Measurements from ENCODE around the gene OR2T6.

OR2T6 gene

DNA sequence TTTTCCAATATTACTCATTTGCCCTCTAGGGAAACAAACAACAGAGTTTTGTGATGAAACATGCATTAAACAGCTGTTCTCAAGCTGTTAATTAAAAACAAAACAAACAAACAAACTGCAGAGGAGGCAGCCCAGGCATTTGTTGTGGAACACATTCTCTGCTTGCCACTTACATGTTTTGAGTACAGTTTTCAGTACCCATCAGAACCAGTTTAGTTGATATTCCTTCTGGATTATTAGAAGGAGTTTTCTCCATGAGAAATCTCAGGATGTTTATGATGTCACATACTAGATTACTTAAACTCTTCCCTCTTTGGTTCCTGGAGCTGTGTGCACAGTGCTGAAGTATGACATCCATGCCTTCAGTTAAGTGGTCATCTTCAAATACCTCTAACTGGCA, at the start of gene OR2T6:
Gene OR2T6 (plus strand): TSS at position 301 of the 400 bp plus-strand sequence. CDS start 11,863 bp downstream, outside the sequence.
- TF ChIP-seq, protein P1, sequence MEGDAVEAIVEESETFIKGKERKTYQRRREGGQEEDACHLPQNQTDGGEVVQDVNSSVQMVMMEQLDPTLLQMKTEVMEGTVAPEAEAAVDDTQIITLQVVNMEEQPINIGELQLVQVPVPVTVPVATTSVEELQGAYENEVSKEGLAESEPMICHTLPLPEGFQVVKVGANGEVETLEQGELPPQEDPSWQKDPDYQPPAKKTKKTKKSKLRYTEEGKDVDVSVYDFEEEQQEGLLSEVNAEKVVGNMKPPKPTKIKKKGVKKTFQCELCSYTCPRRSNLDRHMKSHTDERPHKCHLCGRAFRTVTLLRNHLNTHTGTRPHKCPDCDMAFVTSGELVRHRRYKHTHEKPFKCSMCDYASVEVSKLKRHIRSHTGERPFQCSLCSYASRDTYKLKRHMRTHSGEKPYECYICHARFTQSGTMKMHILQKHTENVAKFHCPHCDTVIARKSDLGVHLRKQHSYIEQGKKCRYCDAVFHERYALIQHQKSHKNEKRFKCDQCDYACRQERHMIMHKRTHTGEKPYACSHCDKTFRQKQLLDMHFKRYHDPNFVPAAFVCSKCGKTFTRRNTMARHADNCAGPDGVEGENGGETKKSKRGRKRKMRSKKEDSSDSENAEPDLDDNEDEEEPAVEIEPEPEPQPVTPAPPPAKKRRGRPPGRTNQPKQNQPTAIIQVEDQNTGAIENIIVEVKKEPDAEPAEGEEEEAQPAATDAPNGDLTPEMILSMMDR (IDR thresholded peaks at IDR 0.05; ENCODE audit: extremely low read depth, insufficient read depth, missing control alignments): no peak
- in situ Hi-C loops (cut with MboI; ENCODE audit: low pct_unique_long_range_greater_than_20kb, low sequenced_read_pairs, unreplicated experiment): no loop called here
- no peak for DNase-seq (ENCODE audit: low spot score)

DNA sequence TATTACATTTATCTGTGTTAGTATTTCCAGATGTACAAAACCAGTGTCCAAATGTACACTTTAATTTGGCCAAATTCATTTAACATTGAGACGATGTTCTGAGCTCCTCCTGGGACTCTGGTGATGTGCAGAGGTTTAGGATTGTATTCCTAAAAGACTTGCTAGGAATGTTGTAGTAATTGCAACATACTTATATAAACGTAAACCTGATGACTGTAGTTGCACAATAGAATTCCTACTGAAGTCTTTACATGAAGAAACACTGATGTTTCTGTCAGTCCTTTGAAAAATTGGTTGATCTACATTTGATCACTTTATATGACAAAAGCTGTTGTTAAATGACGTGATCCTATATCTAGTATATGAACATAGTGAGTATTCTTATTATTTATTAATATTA, 32.1 kb upstream of the OR2T6 start:
- in situ Hi-C loops (cut with MboI; ENCODE audit: low pct_unique_long_range_greater_than_20kb, low sequenced_read_pairs, unreplicated experiment): no loop called here
- TF ChIP-seq, protein P1 (IDR thresholded peaks at IDR 0.05; ENCODE audit: extremely low read depth, insufficient read depth, missing control alignments): no peak
- no peak for DNase-seq (ENCODE audit: low spot score)

- no peak for DNase-seq (ENCODE audit: low spot score)
- in situ Hi-C loops (cut with MboI; ENCODE audit: low pct_unique_long_range_greater_than_20kb, low sequenced_read_pairs, unreplicated experiment): no loop called here
- TF ChIP-seq, protein P1 (IDR thresholded peaks at IDR 0.05; ENCODE audit: extremely low read depth, insufficient read depth, missing control alignments): no peak
Measured at GRCh38 chr1:248348475-248348874, 27.1 kb upstream of the OR2T6 start, which contains the start of gene OR14C36. OR14C36 (plus strand) TSS chr1:248348775; CDS start chr1:248348775, 0 bp downstream.

DNA sequence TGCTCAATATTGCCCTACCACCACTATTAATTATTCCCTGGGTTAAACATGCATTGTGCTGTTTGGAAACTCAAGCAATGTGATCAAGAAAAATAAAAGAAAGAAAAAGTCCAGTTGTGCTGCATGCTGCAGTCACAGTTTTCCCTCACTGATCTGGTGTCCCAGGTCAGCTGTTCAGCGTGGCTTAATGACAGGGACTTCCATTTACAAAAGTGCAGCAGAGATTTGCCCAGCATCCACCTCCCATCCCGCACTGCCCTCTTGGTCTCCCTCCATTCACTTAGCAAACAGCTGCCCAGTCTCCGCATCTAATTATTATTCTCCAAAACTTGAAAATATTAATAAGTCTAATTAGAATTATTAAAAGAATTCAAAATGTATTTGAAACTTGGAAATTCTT, 16.1 kb upstream of the OR2T6 start:
- DNase-seq (ENCODE audit: low spot score): no peak
- TF ChIP-seq, protein P1 (IDR thresholded peaks at IDR 0.05; ENCODE audit: extremely low read depth, insufficient read depth, missing control alignments): no peak
- in situ Hi-C loops (cut with MboI; ENCODE audit: low pct_unique_long_range_greater_than_20kb, low sequenced_read_pairs, unreplicated experiment): no loop called here

DNA sequence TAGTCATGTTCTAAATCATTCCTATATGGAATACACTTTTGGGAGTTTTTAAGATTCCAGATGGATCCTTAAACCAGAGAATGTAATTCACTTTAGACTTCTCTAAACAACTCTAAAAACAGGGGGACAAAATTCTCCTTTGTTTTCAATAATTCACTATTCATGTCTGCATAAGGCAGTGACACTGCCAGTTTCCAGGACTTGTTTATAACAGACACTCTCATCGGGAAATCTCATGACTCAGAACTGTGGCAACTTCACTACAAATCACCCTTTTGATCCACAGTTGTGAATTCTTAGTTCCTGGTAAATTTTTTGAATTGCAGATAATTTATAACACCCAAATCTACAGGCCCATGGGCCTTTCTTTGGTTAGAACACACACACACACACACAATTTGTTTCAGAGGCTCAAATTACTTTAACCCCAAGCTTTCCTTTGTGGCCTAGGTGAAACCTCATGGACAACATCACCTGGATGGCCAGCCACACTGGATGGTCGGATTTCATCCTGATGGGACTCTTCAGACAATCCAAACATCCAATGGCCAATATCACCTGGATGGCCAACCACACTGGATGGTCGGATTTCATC, 14.3 kb upstream of the OR2T6 start, which contains the start of gene OR2T4:
Gene OR2T4 (plus strand): TSS at position 545 of the 595 bp plus-strand sequence. CDS start 0 bp downstream, at position 545.
- TF ChIP-seq, protein P1 (IDR thresholded peaks at IDR 0.05; ENCODE audit: extremely low read depth, insufficient read depth, missing control alignments): no peak
- no peak for DNase-seq (ENCODE audit: low spot score)
- in situ Hi-C loops (cut with MboI; ENCODE audit: low pct_unique_long_range_greater_than_20kb, low sequenced_read_pairs, unreplicated experiment): no loop called here

- TF ChIP-seq, protein P1 (IDR thresholded peaks at IDR 0.05; ENCODE audit: extremely low read depth, insufficient read depth, missing control alignments): no peak
- in situ Hi-C loops (cut with MboI; ENCODE audit: low pct_unique_long_range_greater_than_20kb, low sequenced_read_pairs, unreplicated experiment): no loop called here
- DNase-seq (ENCODE audit: low spot score): no peak
Measured at GRCh38 chr1:248366609-248367008, 8.9 kb upstream of the OR2T6 start.

Measured in GM13977 (cell line).